ENCODE results near the gene XDH.

Gene XDH

DNA sequence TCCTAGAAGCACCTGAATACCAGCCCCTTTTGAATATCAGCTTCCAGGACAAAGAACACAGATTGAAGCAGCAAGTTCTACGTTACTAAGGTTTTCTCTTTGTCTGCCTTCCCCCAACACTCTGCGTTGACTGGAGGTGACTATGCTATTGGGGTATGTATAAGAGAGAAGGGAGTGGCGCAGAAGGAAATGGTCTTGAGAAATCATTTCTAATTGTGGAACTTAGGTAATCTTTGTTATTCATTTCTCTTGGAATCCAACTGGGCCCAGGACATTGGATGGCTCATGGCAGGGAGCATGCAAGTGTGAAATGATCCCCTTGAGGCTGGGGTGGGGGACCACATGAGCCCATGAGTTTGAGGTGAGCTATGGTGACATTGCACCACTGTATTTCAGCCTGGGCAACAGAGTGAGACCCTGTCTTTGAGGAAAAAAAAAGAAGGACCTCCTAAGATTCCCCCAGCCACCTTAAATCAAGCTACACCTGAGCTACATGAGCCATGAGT is 29.7 kb downstream of the XDH start:
- no peak overlapping the region for H3K9ac ChIP-seq (ENCODE audit: low read length in 5 of 5)
- no peak overlapping the region for H3K27ac ChIP-seq (ENCODE audit: low read depth, low read length)
- H3K4me1 ChIP-seq (ENCODE audit: control insufficient read depth in 5 of 5, insufficient read depth in 5 of 5, low read length in 5 of 5) = no peaks in the 10 kb centered on the region
- H3K27me3 ChIP-seq (ENCODE audit: control insufficient read depth in 5 of 5, insufficient read depth in 4 of 5, low read length in 5 of 5) = no peaks in the 10 kb centered on the region
- H3K4me3 ChIP-seq (ENCODE audit: low read depth in 1 of 5, low read length in 5 of 5) = no peak overlapping the region
- H3K36me3 ChIP-seq (ENCODE audit: control insufficient read depth in 5 of 5, insufficient read depth in 5 of 5, low read length in 5 of 5) = no peaks in the 10 kb centered on the region
- no peaks in the 10 kb centered on the region for H3K9me3 ChIP-seq (ENCODE audit: control insufficient read depth in 5 of 5, low read length in 5 of 5)

DNA sequence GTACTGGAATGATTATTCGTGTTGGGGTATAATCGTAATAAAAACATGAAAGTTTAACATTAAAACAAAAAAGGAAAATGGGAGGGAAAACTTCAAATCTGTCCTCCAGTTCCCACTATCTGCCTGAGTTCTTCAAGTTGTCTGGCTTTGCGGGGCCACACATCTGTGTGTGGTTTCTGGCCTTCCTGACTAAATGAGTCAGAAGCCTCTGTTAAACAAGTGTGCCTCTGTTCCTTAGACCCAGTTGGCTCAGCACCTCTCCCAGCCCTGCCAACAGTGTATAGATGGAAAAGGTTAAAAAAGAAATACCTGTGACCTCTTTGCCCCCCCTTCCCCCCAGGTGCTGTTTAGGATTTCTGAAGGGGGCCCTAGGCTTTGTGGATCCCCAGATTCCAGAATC is 30.2 kb downstream of the XDH start:
- Histone ChIP-seq H3K27me3 (ENCODE audit: control insufficient read depth in 5 of 5, insufficient read depth in 4 of 5, low read length in 5 of 5) (no peaks in the 10 kb centered on the region), H3K4me1 (ENCODE audit: control insufficient read depth in 5 of 5, insufficient read depth in 5 of 5, low read length in 5 of 5) (no peaks in the 10 kb centered on the region), H3K9me3 (ENCODE audit: control insufficient read depth in 5 of 5, low read length in 5 of 5) (no peaks in the 10 kb centered on the region), H3K9ac (ENCODE audit: low read length in 5 of 5) (no peak overlapping the region), H3K4me3 (ENCODE audit: low read depth in 1 of 5, low read length in 5 of 5) (no peak overlapping the region), H3K36me3 (ENCODE audit: control insufficient read depth in 5 of 5, insufficient read depth in 5 of 5, low read length in 5 of 5) (no peaks in the 10 kb centered on the region), H3K27ac (ENCODE audit: low read depth, low read length) (no peak overlapping the region)

DNA sequence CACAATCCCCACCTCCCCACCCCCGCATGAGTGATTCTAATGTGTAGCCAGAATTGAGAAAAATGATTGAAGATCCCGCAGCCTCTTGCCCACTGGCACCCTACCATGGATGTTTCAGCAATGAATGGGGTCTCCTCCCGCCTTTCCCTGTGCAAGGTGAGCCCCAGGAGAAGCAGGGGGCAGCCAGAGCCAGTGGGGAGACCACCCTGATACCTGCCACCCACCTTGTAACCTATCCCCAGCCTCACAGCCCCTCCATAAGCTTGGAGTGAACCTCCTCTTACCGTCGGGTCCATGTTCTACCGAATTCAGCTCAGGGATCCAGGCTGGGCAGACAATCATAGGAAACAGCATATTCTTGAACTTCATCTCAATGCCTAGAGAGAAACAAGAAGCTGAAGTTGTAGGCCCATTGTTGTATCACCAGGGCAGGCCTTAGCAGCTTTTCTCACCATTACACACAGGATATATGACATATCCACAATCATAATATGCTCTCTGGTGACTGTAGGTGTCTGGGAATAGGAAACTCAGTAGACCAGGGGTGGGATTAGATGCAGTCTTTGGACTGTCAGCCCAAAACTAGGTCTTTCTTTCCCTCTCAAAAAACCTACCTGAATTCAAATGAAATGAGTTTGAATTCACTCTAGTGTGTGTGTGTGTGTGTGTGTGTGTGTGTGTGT is 30.9 kb downstream of the XDH start:
- Histone ChIP-seq H3K27ac (ENCODE audit: low read depth, low read length) (no peak overlapping the region), H3K4me3 (ENCODE audit: low read depth in 1 of 5, low read length in 5 of 5) (no peak overlapping the region), H3K9ac (ENCODE audit: low read length in 5 of 5) (no peak overlapping the region), H3K36me3 (ENCODE audit: control insufficient read depth in 5 of 5, insufficient read depth in 5 of 5, low read length in 5 of 5) (no peaks in the 10 kb centered on the region), H3K4me1 (ENCODE audit: control insufficient read depth in 5 of 5, insufficient read depth in 5 of 5, low read length in 5 of 5) (no peaks in the 10 kb centered on the region), H3K9me3 (ENCODE audit: control insufficient read depth in 5 of 5, low read length in 5 of 5) (no peaks in the 10 kb centered on the region), H3K27me3 (ENCODE audit: control insufficient read depth in 5 of 5, insufficient read depth in 4 of 5, low read length in 5 of 5) (peaks cover 0 to 2% (median 0%) of the 10 kb centered on the region in 5 donors)

DNA sequence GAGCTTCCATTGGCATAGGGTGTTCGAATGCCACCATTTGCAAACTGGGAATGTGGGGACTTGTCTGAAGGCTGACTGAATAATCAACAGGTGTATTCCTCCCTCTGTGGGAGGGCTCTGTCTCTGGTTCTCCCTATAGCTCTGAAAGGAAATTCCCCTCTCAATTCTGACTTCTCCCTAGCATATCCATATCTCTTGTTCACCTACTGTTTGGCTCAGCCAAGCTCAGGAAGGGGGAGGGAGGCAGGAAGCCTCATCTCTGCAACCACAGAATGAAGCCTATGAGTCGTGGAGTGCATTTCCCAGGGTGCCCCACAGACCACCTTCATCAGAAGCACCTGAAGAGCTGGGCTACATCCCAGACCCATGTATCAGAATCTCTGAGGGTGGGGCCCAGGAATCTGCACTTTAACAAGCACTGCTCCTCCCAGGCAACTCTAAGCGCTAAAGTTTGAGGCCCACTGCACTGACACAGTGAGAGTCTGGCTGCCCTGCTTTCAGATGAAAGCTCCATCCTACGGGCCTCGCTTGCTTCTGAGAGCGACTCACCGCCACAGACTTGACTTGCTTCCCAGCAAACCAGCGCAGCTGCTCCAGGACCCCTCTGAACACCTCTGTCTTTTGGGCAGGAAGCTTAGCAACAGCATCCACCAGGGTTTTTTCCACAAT is 32.0 kb downstream of the XDH start:
- Histone ChIP-seq H3K27ac (ENCODE audit: low read depth, low read length) (no peak overlapping the region), H3K36me3 (ENCODE audit: control insufficient read depth in 5 of 5, insufficient read depth in 5 of 5, low read length in 5 of 5) (no peaks in the 10 kb centered on the region), H3K9me3 (ENCODE audit: control insufficient read depth in 5 of 5, low read length in 5 of 5) (no peaks in the 10 kb centered on the region), H3K4me3 (ENCODE audit: low read depth in 1 of 5, low read length in 5 of 5) (no peak overlapping the region), H3K27me3 (ENCODE audit: control insufficient read depth in 5 of 5, insufficient read depth in 4 of 5, low read length in 5 of 5) (peaks cover 0 to 2% (median 0%) of the 10 kb centered on the region in 5 donors), H3K9ac (ENCODE audit: low read length in 5 of 5) (no peak overlapping the region), H3K4me1 (ENCODE audit: control insufficient read depth in 5 of 5, insufficient read depth in 5 of 5, low read length in 5 of 5) (no peaks in the 10 kb centered on the region)

DNA sequence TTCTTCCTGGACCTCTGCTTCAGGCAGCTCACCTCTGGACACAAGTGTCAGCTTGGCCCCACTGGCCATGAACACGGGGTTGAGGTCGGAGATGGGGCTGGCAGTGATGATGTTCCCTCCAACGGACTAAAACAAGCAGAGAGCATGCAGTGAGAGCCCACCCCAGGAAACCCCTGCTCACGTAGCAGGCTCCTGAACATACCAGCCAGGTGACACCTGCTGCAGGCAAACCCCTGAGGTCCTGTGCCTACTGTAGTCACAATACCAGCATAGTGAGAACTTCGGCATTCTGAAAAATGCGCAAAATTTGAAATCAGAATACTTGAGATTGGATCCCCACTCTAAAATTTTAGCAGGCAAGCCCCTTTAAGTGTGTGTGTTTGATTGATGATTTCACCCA is 32.9 kb downstream of the XDH start:
- Histone ChIP-seq H3K27ac (ENCODE audit: low read depth, low read length) (no peak overlapping the region), H3K4me1 (ENCODE audit: control insufficient read depth in 5 of 5, insufficient read depth in 5 of 5, low read length in 5 of 5) (no peaks in the 10 kb centered on the region), H3K9ac (ENCODE audit: low read length in 5 of 5) (no peak overlapping the region), H3K27me3 (ENCODE audit: control insufficient read depth in 5 of 5, insufficient read depth in 4 of 5, low read length in 5 of 5) (peaks cover 0 to 2% (median 0%) of the 10 kb centered on the region in 5 donors), H3K9me3 (ENCODE audit: control insufficient read depth in 5 of 5, low read length in 5 of 5) (no peaks in the 10 kb centered on the region), H3K36me3 (ENCODE audit: control insufficient read depth in 5 of 5, insufficient read depth in 5 of 5, low read length in 5 of 5) (no peaks in the 10 kb centered on the region), H3K4me3 (ENCODE audit: low read depth in 1 of 5, low read length in 5 of 5) (no peak overlapping the region)

DNA sequence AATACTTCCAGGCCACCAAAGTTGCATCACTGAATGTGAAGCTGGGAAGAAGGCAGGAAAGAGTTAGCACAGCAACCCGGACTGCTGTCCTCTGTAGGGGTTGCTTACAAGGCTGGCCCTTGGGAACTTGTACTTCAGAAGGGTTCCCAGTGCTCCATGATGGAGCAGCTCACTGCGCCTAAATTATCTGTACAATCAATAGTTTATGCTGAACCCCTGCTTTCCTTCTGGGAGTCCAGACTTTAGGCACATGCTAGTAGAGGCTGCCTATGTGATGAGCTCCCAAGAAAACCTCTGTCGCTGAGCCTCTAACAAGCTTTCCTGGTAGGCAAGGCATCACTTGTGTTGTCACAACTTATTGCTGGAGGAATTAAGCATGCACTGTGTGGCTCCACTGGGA is 34.3 kb downstream of the XDH start:
- H3K9ac ChIP-seq (ENCODE audit: low read length in 5 of 5) = no peak overlapping the region
- H3K27ac ChIP-seq (ENCODE audit: low read depth, low read length) = no peak overlapping the region
- H3K36me3 ChIP-seq (ENCODE audit: control insufficient read depth in 5 of 5, insufficient read depth in 5 of 5, low read length in 5 of 5) = no peaks in the 10 kb centered on the region
- H3K27me3 ChIP-seq (ENCODE audit: control insufficient read depth in 5 of 5, insufficient read depth in 4 of 5, low read length in 5 of 5) = peaks cover 0 to 2% (median 0%) of the 10 kb centered on the region in 5 donors
- no peaks in the 10 kb centered on the region for H3K4me1 ChIP-seq (ENCODE audit: control insufficient read depth in 5 of 5, insufficient read depth in 5 of 5, low read length in 5 of 5)
- no peaks in the 10 kb centered on the region for H3K9me3 ChIP-seq (ENCODE audit: control insufficient read depth in 5 of 5, low read length in 5 of 5)
- no peak overlapping the region for H3K4me3 ChIP-seq (ENCODE audit: low read depth in 1 of 5, low read length in 5 of 5)

GRCh38 chr2:31379747-31380146 is 34.8 kb downstream of the XDH start:
- Histone ChIP-seq H3K9ac (ENCODE audit: low read length in 5 of 5) (no peak overlapping the region), H3K4me3 (ENCODE audit: low read depth in 1 of 5, low read length in 5 of 5) (no peak overlapping the region), H3K27ac (ENCODE audit: low read depth, low read length) (no peak overlapping the region)

GRCh38 chr2:31378791-31379501 is 35.6 kb downstream of the XDH start:
- Histone ChIP-seq H3K9me3 (ENCODE audit: control insufficient read depth in 5 of 5, low read length in 5 of 5) (no peaks in the 10 kb centered on the region), H3K9ac (ENCODE audit: low read length in 5 of 5) (no peak overlapping the region), H3K4me3 (ENCODE audit: low read depth in 1 of 5, low read length in 5 of 5) (no peak overlapping the region), H3K4me1 (ENCODE audit: control insufficient read depth in 5 of 5, insufficient read depth in 5 of 5, low read length in 5 of 5) (no peaks in the 10 kb centered on the region), H3K36me3 (ENCODE audit: control insufficient read depth in 5 of 5, insufficient read depth in 5 of 5, low read length in 5 of 5) (no peaks in the 10 kb centered on the region), H3K27me3 (ENCODE audit: control insufficient read depth in 5 of 5, insufficient read depth in 4 of 5, low read length in 5 of 5) (peaks cover 0 to 2% (median 0%) of the 10 kb centered on the region in 5 donors), H3K27ac (ENCODE audit: low read depth, low read length) (no peak overlapping the region)

More at GRCh38 chr2:31379747-31380146, 34.8 kb downstream of the XDH start:
- no peaks in the 10 kb centered on the region for H3K4me1 ChIP-seq (ENCODE audit: control insufficient read depth in 5 of 5, insufficient read depth in 5 of 5, low read length in 5 of 5)
- H3K36me3 ChIP-seq (ENCODE audit: control insufficient read depth in 5 of 5, insufficient read depth in 5 of 5, low read length in 5 of 5) = no peaks in the 10 kb centered on the region
- peaks cover 0 to 2% (median 0%) of the 10 kb centered on the region in 5 donors for H3K27me3 ChIP-seq (ENCODE audit: control insufficient read depth in 5 of 5, insufficient read depth in 4 of 5, low read length in 5 of 5)
- H3K9me3 ChIP-seq (ENCODE audit: control insufficient read depth in 5 of 5, low read length in 5 of 5) = no peaks in the 10 kb centered on the region

DNA sequence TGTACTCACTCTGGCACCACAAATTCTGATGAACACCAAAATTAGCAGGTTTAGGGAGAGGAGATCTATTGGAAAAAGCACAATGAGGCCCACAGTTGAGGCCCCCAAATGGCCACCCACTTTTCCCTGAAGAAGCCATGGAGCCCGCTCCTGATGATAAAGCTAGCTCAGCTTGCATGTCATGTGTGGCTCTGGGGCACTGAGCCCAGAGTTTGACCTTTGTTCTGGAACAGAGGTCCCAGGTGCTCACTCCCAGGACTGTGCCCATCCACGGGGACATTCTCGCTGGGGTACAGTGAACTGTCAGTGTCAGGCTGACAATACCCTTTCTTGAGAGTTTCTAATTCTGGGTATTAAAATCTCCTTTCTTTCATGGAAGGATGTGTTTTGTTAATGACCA is 36.2 kb downstream of the XDH start:
- Histone ChIP-seq H3K36me3 (ENCODE audit: control insufficient read depth in 5 of 5, insufficient read depth in 5 of 5, low read length in 5 of 5) (no peaks in the 10 kb centered on the region), H3K27me3 (ENCODE audit: control insufficient read depth in 5 of 5, insufficient read depth in 4 of 5, low read length in 5 of 5) (peaks cover 0 to 2% (median 0%) of the 10 kb centered on the region in 5 donors), H3K9ac (ENCODE audit: low read length in 5 of 5) (no peak overlapping the region)

DNA sequence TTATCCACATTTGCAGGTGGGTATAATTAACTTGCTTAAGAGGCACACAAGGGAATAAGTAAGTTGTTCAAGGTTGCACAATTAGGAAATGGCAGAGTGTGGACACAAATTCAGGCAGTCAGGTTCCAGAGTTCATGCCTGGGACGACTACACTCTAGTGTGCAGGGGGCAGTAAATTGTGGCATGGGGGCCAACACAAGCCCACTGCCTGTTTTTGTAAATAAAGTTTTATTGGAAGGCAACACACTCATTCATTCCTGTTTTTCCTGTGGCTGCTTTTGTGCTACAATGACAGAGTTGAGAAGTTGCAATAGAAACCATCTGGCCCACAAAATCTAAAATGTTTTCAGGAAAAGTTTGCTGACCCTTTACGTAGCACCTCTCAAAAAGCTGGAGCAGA is 41.4 kb downstream of the XDH start:
- H3K4me1 ChIP-seq (ENCODE audit: control insufficient read depth in 5 of 5, insufficient read depth in 5 of 5, low read length in 5 of 5) = no peaks in the 10 kb centered on the region
- H3K9me3 ChIP-seq (ENCODE audit: control insufficient read depth in 5 of 5, low read length in 5 of 5) = no peaks in the 10 kb centered on the region
- no peaks in the 10 kb centered on the region for H3K36me3 ChIP-seq (ENCODE audit: control insufficient read depth in 5 of 5, insufficient read depth in 5 of 5, low read length in 5 of 5)
- no peaks in the 10 kb centered on the region for H3K27me3 ChIP-seq (ENCODE audit: control insufficient read depth in 5 of 5, insufficient read depth in 4 of 5, low read length in 5 of 5)
- no peak overlapping the region for H3K4me3 ChIP-seq (ENCODE audit: low read depth in 1 of 5, low read length in 5 of 5)
- no peak overlapping the region for H3K27ac ChIP-seq (ENCODE audit: low read depth, low read length)
- H3K9ac ChIP-seq (ENCODE audit: low read length in 5 of 5) = no peak overlapping the region

More for the DNA sequence above, 36.2 kb downstream of the XDH start:
- Histone ChIP-seq H3K9me3 (ENCODE audit: control insufficient read depth in 5 of 5, low read length in 5 of 5) (no peaks in the 10 kb centered on the region), H3K27ac (ENCODE audit: low read depth, low read length) (no peak overlapping the region), H3K4me3 (ENCODE audit: low read depth in 1 of 5, low read length in 5 of 5) (no peak overlapping the region), H3K4me1 (ENCODE audit: control insufficient read depth in 5 of 5, insufficient read depth in 5 of 5, low read length in 5 of 5) (no peaks in the 10 kb centered on the region)

All from subcutaneous abdominal adipose tissue (tissue), 5 donors.